ENCODE measurements around the gene MSX1. TPM values are rescaled to one million over a fixed set of nuclear protein-coding genes. Genes with fewer than 3 reads are reported as not detected.
A peak's percentile ranks its signal among the peaks of the same experiment; 100 is the strongest.

The MSX1 gene
- total and polyA plus RNA-seq, 2 of the 13 experiments (the other 11 are each of a cell fraction or from before 2014, with no cell fraction given) = 12.1 to 14.9 TPM

DNA sequence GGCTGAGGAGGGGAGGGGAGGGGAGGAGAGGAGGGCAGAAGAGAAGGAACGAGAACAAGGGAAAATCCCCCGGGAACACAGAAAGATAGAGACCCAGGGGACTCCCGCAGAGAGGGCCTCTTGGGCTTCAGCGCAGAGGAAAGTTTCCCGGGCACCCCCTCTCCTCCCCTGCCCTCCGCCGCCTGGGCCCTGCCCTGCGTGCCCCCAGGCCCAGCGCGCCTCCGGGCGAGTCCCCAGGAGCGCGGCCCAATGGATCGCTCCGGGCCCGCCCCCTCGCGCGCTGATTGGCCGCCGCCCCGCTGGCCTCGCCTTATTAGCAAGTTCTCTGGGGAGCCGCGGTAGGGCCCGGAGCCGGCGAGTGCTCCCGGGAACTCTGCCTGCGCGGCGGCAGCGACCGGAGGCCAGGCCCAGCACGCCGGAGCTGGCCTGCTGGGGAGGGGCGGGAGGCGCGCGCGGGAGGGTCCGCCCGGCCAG lies at the start of gene MSX1 (continued):
- TF ChIP-seq, protein P1, sequence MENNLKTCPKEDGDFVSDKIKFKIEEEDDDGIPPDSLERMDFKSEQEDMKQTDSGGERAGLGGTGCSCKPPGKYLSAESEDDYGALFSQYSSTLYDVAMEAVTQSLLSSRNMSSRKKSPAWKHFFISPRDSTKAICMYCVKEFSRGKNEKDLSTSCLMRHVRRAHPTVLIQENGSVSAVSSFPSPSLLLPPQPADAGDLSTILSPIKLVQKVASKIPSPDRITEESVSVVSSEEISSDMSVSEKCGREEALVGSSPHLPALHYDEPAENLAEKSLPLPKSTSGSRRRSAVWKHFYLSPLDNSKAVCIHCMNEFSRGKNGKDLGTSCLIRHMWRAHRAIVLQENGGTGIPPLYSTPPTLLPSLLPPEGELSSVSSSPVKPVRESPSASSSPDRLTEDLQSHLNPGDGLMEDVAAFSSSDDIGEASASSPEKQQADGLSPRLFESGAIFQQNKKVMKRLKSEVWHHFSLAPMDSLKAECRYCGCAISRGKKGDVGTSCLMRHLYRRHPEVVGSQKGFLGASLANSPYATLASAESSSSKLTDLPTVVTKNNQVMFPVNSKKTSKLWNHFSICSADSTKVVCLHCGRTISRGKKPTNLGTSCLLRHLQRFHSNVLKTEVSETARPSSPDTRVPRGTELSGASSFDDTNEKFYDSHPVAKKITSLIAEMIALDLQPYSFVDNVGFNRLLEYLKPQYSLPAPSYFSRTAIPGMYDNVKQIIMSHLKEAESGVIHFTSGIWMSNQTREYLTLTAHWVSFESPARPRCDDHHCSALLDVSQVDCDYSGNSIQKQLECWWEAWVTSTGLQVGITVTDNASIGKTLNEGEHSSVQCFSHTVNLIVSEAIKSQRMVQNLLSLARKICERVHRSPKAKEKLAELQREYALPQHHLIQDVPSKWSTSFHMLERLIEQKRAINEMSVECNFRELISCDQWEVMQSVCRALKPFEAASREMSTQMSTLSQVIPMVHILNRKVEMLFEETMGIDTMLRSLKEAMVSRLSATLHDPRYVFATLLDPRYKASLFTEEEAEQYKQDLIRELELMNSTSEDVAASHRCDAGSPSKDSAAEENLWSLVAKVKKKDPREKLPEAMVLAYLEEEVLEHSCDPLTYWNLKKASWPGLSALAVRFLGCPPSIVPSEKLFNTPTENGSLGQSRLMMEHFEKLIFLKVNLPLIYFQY (CRISPR knock-in tag; IDR thresholded peaks at IDR 0.05; ENCODE audit: borderline replicate concordance) = peak; percentile 75
- TF ChIP-seq NFE2L1 (CRISPR knock-in tag; IDR thresholded peaks at IDR 0.05; ENCODE audit: borderline replicate concordance) = no peak
- no peak for TF ChIP-seq CHCHD3 (CRISPR knock-in tag; IDR thresholded peaks at IDR 0.05)
- TF ChIP-seq, protein P2, sequence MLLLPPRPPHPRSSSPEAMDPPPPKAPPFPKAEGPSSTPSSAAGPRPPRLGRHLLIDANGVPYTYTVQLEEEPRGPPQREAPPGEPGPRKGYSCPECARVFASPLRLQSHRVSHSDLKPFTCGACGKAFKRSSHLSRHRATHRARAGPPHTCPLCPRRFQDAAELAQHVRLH (CRISPR knock-in tag; IDR thresholded peaks at IDR 0.05; ENCODE audit: borderline replicate concordance, low read depth) = 0 out of 2 replicates have a peak, but pooled peaks have one; percentile 22
- no peak for TF ChIP-seq JUN (CRISPR knock-in tag; IDR thresholded peaks at IDR 0.05)
- TF ChIP-seq, protein P3, sequence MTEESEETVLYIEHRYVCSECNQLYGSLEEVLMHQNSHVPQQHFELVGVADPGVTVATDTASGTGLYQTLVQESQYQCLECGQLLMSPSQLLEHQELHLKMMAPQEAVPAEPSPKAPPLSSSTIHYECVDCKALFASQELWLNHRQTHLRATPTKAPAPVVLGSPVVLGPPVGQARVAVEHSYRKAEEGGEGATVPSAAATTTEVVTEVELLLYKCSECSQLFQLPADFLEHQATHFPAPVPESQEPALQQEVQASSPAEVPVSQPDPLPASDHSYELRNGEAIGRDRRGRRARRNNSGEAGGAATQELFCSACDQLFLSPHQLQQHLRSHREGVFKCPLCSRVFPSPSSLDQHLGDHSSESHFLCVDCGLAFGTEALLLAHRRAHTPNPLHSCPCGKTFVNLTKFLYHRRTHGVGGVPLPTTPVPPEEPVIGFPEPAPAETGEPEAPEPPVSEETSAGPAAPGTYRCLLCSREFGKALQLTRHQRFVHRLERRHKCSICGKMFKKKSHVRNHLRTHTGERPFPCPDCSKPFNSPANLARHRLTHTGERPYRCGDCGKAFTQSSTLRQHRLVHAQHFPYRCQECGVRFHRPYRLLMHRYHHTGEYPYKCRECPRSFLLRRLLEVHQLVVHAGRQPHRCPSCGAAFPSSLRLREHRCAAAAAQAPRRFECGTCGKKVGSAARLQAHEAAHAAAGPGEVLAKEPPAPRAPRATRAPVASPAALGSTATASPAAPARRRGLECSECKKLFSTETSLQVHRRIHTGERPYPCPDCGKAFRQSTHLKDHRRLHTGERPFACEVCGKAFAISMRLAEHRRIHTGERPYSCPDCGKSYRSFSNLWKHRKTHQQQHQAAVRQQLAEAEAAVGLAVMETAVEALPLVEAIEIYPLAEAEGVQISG (CRISPR knock-in tag; IDR thresholded peaks at IDR 0.05) = peak; percentile 67; the same call in 1 of the 2 replicates
- no peak for TF ChIP-seq ISX (CRISPR knock-in tag; conservative IDR thresholded peaks at IDR 0.05)
- peak; percentile 78 for TF ChIP-seq PHF8 (CRISPR knock-in tag; IDR thresholded peaks at IDR 0.05)
- TF ChIP-seq ZNF567 (CRISPR knock-in tag; IDR thresholded peaks at IDR 0.05; ENCODE audit: borderline replicate concordance) = no peak
- no peak for TF ChIP-seq ZNF256 (CRISPR knock-in tag; conservative IDR thresholded peaks at IDR 0.05)
- no peak for TF ChIP-seq ZNF616 (CRISPR knock-in tag; IDR thresholded peaks at IDR 0.05; ENCODE audit: low read depth)
- TF ChIP-seq SMC3 (IDR thresholded peaks at IDR 0.05; ENCODE audit: low read length) = no peak
- TF ChIP-seq HNRNPUL1 (IDR thresholded peaks at IDR 0.05; ENCODE audit: low read depth, low read length) = no peak
- TF ChIP-seq, protein P4, sequence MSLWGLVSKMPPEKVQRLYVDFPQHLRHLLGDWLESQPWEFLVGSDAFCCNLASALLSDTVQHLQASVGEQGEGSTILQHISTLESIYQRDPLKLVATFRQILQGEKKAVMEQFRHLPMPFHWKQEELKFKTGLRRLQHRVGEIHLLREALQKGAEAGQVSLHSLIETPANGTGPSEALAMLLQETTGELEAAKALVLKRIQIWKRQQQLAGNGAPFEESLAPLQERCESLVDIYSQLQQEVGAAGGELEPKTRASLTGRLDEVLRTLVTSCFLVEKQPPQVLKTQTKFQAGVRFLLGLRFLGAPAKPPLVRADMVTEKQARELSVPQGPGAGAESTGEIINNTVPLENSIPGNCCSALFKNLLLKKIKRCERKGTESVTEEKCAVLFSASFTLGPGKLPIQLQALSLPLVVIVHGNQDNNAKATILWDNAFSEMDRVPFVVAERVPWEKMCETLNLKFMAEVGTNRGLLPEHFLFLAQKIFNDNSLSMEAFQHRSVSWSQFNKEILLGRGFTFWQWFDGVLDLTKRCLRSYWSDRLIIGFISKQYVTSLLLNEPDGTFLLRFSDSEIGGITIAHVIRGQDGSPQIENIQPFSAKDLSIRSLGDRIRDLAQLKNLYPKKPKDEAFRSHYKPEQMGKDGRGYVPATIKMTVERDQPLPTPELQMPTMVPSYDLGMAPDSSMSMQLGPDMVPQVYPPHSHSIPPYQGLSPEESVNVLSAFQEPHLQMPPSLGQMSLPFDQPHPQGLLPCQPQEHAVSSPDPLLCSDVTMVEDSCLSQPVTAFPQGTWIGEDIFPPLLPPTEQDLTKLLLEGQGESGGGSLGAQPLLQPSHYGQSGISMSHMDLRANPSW (CRISPR knock-in tag; IDR thresholded peaks at IDR 0.05; ENCODE audit: borderline replicate concordance) = no peak
- TF ChIP-seq, protein P5, sequence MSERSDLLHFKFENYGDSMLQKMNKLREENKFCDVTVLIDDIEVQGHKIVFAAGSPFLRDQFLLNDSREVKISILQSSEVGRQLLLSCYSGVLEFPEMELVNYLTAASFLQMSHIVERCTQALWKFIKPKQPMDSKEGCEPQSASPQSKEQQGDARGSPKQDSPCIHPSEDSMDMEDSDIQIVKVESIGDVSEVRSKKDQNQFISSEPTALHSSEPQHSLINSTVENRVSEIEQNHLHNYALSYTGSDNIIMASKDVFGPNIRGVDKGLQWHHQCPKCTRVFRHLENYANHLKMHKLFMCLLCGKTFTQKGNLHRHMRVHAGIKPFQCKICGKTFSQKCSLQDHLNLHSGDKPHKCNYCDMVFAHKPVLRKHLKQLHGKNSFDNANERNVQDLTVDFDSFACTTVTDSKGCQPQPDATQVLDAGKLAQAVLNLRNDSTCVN (CRISPR knock-in tag; IDR thresholded peaks at IDR 0.05; ENCODE audit: borderline replicate concordance) = no peak
- no peak for TF ChIP-seq ZNF577 (CRISPR knock-in tag; IDR thresholded peaks at IDR 0.05; ENCODE audit: borderline replicate concordance, low read depth)
- TF ChIP-seq ZNF644 (CRISPR knock-in tag; IDR thresholded peaks at IDR 0.05; ENCODE audit: low read depth) = no peak
- no peak for TF ChIP-seq ZNF549 (CRISPR knock-in tag; IDR thresholded peaks at IDR 0.05)
- TF ChIP-seq ZNF230 (CRISPR knock-in tag; IDR thresholded peaks at IDR 0.05) = no peak
- TF ChIP-seq ZMYM4 (CRISPR knock-in tag; IDR thresholded peaks at IDR 0.05) = peak; percentile 83
